Suprapubic skin (tissue), 3 donors: ENCODE results near the gene ISOC1.

Experiments
- POLR2AphosphoS5 ChIP-seq, 3 donors: sonication (generic); formaldehyde crosslinking; IDR thresholded peaks; one replicate each; pipeline ENCODE4 v1.6.1; 2017; ENCODE audit warnings: antibody characterized with exemption in 3 of 3
- TF ChIP-seq, protein P1 (sequence below), 2 donors: fragments of 200-600 bp in 1 of 2; fragments of 450-650 bp in 1 of 2; sonication (generic) in 1 of 2; IDR thresholded peaks; one replicate each; pipeline ENCODE4 v1.5.1; 2016 to 2019; ENCODE audit warnings: antibody characterized with exemption in 2 of 2, mild to moderate bottlenecking in 1 of 2, moderate library complexity in 1 of 2

- TF ChIP-seq, protein P1, sequence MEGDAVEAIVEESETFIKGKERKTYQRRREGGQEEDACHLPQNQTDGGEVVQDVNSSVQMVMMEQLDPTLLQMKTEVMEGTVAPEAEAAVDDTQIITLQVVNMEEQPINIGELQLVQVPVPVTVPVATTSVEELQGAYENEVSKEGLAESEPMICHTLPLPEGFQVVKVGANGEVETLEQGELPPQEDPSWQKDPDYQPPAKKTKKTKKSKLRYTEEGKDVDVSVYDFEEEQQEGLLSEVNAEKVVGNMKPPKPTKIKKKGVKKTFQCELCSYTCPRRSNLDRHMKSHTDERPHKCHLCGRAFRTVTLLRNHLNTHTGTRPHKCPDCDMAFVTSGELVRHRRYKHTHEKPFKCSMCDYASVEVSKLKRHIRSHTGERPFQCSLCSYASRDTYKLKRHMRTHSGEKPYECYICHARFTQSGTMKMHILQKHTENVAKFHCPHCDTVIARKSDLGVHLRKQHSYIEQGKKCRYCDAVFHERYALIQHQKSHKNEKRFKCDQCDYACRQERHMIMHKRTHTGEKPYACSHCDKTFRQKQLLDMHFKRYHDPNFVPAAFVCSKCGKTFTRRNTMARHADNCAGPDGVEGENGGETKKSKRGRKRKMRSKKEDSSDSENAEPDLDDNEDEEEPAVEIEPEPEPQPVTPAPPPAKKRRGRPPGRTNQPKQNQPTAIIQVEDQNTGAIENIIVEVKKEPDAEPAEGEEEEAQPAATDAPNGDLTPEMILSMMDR (IDR thresholded peaks at IDR 0.05): no peak
- TF ChIP-seq POLR2AphosphoS5 (IDR thresholded peaks at IDR 0.05): no peak
Observed at GRCh38 chr5:129080766-129081165, 13.8 kb upstream of the ISOC1 start.
